Measurements from ENCODE around the gene DCUN1D1.
"Not testable (repeated sequence)": the region's sequence is repeated elsewhere in the genome, so short reads cannot be mapped to it uniquely, and the experiment has no call there.

Gene DCUN1D1

GRCh38 chr3:182999767-183000166, 19.4 kb upstream of the DCUN1D1 start:
- H3K9me3 ChIP-seq (ENCODE audit: severe bottlenecking), result peaks cover 3% of the 10 kb centered on the region
- no peaks in the 10 kb centered on the region for H3K27me3 ChIP-seq (ENCODE audit: insufficient read depth, low read depth, severe bottlenecking)
- no peak for DNase-seq
- no peak for TF ChIP-seq CTCF (IDR thresholded peaks at IDR 0.05; ENCODE audit: low read depth, low read length)
- no peaks in the 10 kb centered on the region for H3K36me3 ChIP-seq
- H3K27ac ChIP-seq, result no peak overlapping the region
- H3K4me3 ChIP-seq (ENCODE audit: low read depth, low read length), result no peak overlapping the region

- not testable (repeated sequence) for H3K27ac ChIP-seq
Measured at GRCh38 chr3:182993486-182994201, 13.3 kb upstream of the DCUN1D1 start.

GRCh38 chr3:182989566-182989965, 9.2 kb upstream of the DCUN1D1 start:
- DNase-seq, result peak; percentile 44
- no peak overlapping the region for H3K27ac ChIP-seq
- H3K9me3 ChIP-seq (ENCODE audit: severe bottlenecking), result peaks cover 2% of the 10 kb centered on the region
- H3K36me3 ChIP-seq, result no peaks in the 10 kb centered on the region
- H3K27me3 ChIP-seq (ENCODE audit: insufficient read depth, low read depth, severe bottlenecking), result no peaks in the 10 kb centered on the region
- TF ChIP-seq CTCF (IDR thresholded peaks at IDR 0.05; ENCODE audit: low read depth, low read length), result no peak
- H3K4me3 ChIP-seq (ENCODE audit: low read depth, low read length), result no peak overlapping the region

More at GRCh38 chr3:182993486-182994201, 13.3 kb upstream of the DCUN1D1 start:
- not testable (repeated sequence) for H3K27me3 ChIP-seq (ENCODE audit: insufficient read depth, low read depth, severe bottlenecking); H3K36me3 ChIP-seq; H3K4me3 ChIP-seq (ENCODE audit: low read depth, low read length); H3K9me3 ChIP-seq (ENCODE audit: severe bottlenecking); DNase-seq

GRCh38 chr3:182986021-182986420, 5.7 kb upstream of the DCUN1D1 start:
- Histone ChIP-seq H3K27ac (no peak overlapping the region), H3K4me3 (ENCODE audit: low read depth, low read length) (no peak overlapping the region), H3K9me3 (ENCODE audit: severe bottlenecking) (no peaks in the 10 kb centered on the region), H3K27me3 (ENCODE audit: insufficient read depth, low read depth, severe bottlenecking) (no peaks in the 10 kb centered on the region), H3K36me3 (no peaks in the 10 kb centered on the region)
- no peak for DNase-seq
- no peak for TF ChIP-seq CTCF (IDR thresholded peaks at IDR 0.05; ENCODE audit: low read depth, low read length)

- no peak for TF ChIP-seq CTCF (IDR thresholded peaks at IDR 0.05; ENCODE audit: low read depth, low read length)
- no peak for DNase-seq
- H3K27ac ChIP-seq, result no peak overlapping the region
- H3K27me3 ChIP-seq (ENCODE audit: insufficient read depth, low read depth, severe bottlenecking), result no peaks in the 10 kb centered on the region
- no peaks in the 10 kb centered on the region for H3K9me3 ChIP-seq (ENCODE audit: severe bottlenecking)
- H3K36me3 ChIP-seq, result no peaks in the 10 kb centered on the region
- H3K4me3 ChIP-seq (ENCODE audit: low read depth, low read length), result no peak overlapping the region
Measured at GRCh38 chr3:182983876-182984275, 3.5 kb upstream of the DCUN1D1 start.

GRCh38 chr3:182981038-182981380, 671 bp upstream of the DCUN1D1 start:
- no peak for DNase-seq
- TF ChIP-seq CTCF (IDR thresholded peaks at IDR 0.05; ENCODE audit: low read depth, low read length), result no peak
- H3K36me3 ChIP-seq, result no peaks in the 10 kb centered on the region
- peak overlapping the region; percentile 50; the same call in 1 of the 2 replicates for H3K27ac ChIP-seq
- H3K4me3 ChIP-seq (ENCODE audit: low read depth, low read length), result peak overlapping the region; percentile 62
- H3K27me3 ChIP-seq (ENCODE audit: insufficient read depth, low read depth, severe bottlenecking), result no peaks in the 10 kb centered on the region
- H3K9me3 ChIP-seq (ENCODE audit: severe bottlenecking), result no peaks in the 10 kb centered on the region

All from WERI-Rb-1 (cell line).